Endodermal cell (in vitro differentiated cells): ENCODE measurements around the gene OCRL. TPM values are rescaled to one million over a fixed set of nuclear protein-coding genes. Genes with fewer than 3 reads are reported as not detected.

Experiments
- DNase-seq: peaks from one replicate; pipeline ENCODE4 v3.0.0-alpha.2; 2017
- H3K27ac ChIP-seq: 2 replicates; pipeline ENCODE4 v1.5.1; 2013; ENCODE audit warnings: mild to moderate bottlenecking, low read depth, low read length, moderate library complexity
- H3K27me3 ChIP-seq: 2 replicates; pipeline ENCODE4 v1.6.1; 2013; ENCODE audit warnings: mild to moderate bottlenecking, low read length, moderate library complexity; ENCODE audit not compliant: insufficient read depth, control insufficient read depth, poor library complexity, severe bottlenecking
- H3K36me3 ChIP-seq: 2 replicates; pipeline ENCODE4 v1.7.0; 2013; ENCODE audit warnings: mild to moderate bottlenecking, low read length, moderate library complexity; ENCODE audit not compliant: control insufficient read depth, insufficient read depth
- H3K4me1 ChIP-seq: one replicate; pipeline ENCODE4 v1.7.0; 2013; ENCODE audit warnings: low read length; ENCODE audit not compliant: control insufficient read depth, insufficient read depth
- H3K4me3 ChIP-seq: 2 replicates; pipeline ENCODE4 v1.5.1; 2013; ENCODE audit warnings: mild to moderate bottlenecking, low read length, moderate library complexity
- H3K9ac ChIP-seq: 2 replicates; pipeline ENCODE4 v1.6.1; 2013; ENCODE audit warnings: mild to moderate bottlenecking, low read length, moderate library complexity; ENCODE audit not compliant: poor library complexity, severe bottlenecking; ENCODE audit errors: extremely low read depth
- H3K9me3 ChIP-seq: 2 replicates; pipeline ENCODE4 v1.6.1; 2013; ENCODE audit warnings: mild to moderate bottlenecking, low read length, moderate library complexity; ENCODE audit not compliant: control insufficient read depth
- H3K27ac Mint-ChIP-seq: 2 replicates; pipeline ENCODE4 v1.8.0; 2020; ENCODE audit warnings: mixed read lengths
- H3K27me3 Mint-ChIP-seq: 2 replicates; pipeline ENCODE4 v1.8.0; 2021; ENCODE audit warnings: mild to moderate bottlenecking, mixed read lengths; ENCODE audit not compliant: insufficient read depth
- H3K36me3 Mint-ChIP-seq: 2 replicates; pipeline ENCODE4 v1.8.0; 2020; ENCODE audit warnings: low read depth, mixed read lengths
- H3K4me1 Mint-ChIP-seq: 2 replicates; pipeline ENCODE4 v1.8.0; 2020; ENCODE audit warnings: mixed read lengths
- H3K4me3 Mint-ChIP-seq: 2 replicates; pipeline ENCODE4 v1.8.0; 2020; ENCODE audit warnings: mild to moderate bottlenecking, moderate library complexity, mixed read lengths
- H3K9me3 Mint-ChIP-seq: 2 replicates; pipeline ENCODE4 v1.8.0; 2020; ENCODE audit warnings: mild to moderate bottlenecking, mixed read lengths
- CTCF ChIP-seq: fragments of 200-600 bp; sonication (generic); conservative IDR thresholded peaks from 2 replicates; pipeline ENCODE4 v1.5.0; 2021; ENCODE audit warnings: antibody characterized with exemption, mild to moderate bottlenecking
- WGBS, 2 experiments: methylation state at CpG; one replicate each; pipeline versions ENCODE4 v1.1.5 to v1.1.7; 2013; ENCODE audit warnings: missing lambda C conversion rate in 2 of 2, mixed read lengths in 1 of 2; ENCODE audit not compliant: insufficient coverage in 1 of 2, insufficient read length in 1 of 2; 5-methylcytosine and 5-hydroxymethylcytosine counted together
- total RNA-seq, 2 donors: library from RNA; stranded (reverse); fragmentation: NEBNext Ultra II Directional in 1 of 2; extraction: Animal tissue kit (Norgen Biotek cat#: 25700) in 1 of 2; gene quantifications; 2 replicates in 1 of 2; 3 replicates in 1 of 2; pipeline ENCODE4 v1.2.1, GENCODE V29; 2021

Gene OCRL
- total RNA-seq, 2 donors from 2014 or later = 14.2 to 27.0 TPM

DNA sequence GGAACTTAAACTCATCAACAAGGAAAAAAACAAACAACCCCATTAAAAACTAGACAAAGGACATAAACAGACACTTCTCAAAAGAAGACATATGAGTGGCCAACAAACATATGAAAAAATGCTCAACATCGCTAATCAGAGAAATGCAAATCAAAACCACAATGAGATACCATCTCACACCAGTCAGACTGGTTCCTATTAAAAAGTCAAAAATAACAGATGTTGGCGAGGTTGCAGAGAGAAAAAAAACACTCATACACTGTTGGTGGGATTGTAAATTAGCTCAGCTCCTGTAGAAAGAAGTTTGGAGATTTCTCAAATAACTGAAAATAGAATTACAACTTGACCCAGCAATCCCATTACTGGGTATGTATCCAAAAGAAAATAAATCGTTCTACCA lies 86.0 kb downstream of the OCRL start:
- Mint-ChIP-seq H3K36me3 (no peaks in the 10 kb centered on the region), H3K4me1 (no peaks in the 10 kb centered on the region), H3K27me3 (peaks cover 2% of the 10 kb centered on the region), H3K9me3 (peaks cover 2% of the 10 kb centered on the region), H3K4me3 (no peak overlapping the region), H3K27ac (no peak overlapping the region)
- TF ChIP-seq CTCF = no peak
- Histone ChIP-seq H3K4me1 (no peaks in the 10 kb centered on the region), H3K27me3 (no peaks in the 10 kb centered on the region), H3K9ac (no peak overlapping the region), H3K9me3 (no peaks in the 10 kb centered on the region), H3K36me3 (no peaks in the 10 kb centered on the region), H3K4me3 (no peak overlapping the region), H3K27ac (no peak overlapping the region)
- DNase-seq = no peak
- WGBS, 2 experiments = 60 to 100% methylated on average over 1 of the region's 3 CpGs

DNA sequence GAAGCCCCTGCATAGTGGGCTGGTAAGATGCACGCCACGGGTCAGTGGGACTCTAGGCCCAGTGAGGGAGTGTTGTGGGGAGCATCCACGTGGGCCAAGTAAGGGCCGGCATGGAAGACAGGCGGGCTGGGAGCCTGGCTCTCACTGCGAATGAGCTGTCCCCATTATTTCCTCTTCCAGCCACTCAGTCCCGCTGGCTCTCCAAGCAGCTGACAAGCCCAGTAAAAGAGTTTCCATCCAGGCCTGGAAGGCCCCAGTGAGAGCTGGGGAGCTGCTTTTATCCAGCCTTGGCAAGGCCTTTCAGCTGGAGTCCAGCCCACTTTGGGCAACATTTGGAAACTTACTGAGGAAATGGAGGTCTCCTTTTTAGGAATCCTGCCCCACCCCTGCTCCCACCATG lies 89.8 kb downstream of the OCRL start:
- Histone ChIP-seq H3K4me1 (no peaks in the 10 kb centered on the region), H3K9ac (no peak overlapping the region), H3K36me3 (no peaks in the 10 kb centered on the region), H3K27me3 (no peaks in the 10 kb centered on the region), H3K9me3 (no peaks in the 10 kb centered on the region), H3K27ac (no peak overlapping the region), H3K4me3 (no peak overlapping the region)
- 93% methylated on average over 7 of the region's 7 CpGs; no CpG with 5 or more reads in 1 of the 2 experiments for WGBS, 2 experiments
- H3K36me3 Mint-ChIP-seq = no peaks in the 10 kb centered on the region
- peaks cover 2% of the 10 kb centered on the region for H3K27me3 Mint-ChIP-seq
- peaks cover 2% of the 10 kb centered on the region for H3K9me3 Mint-ChIP-seq
- H3K4me3 Mint-ChIP-seq = no peak overlapping the region
- H3K27ac Mint-ChIP-seq = no peak overlapping the region
- no peak for DNase-seq
- no peak for TF ChIP-seq CTCF
- H3K4me1 Mint-ChIP-seq = no peaks in the 10 kb centered on the region

DNA sequence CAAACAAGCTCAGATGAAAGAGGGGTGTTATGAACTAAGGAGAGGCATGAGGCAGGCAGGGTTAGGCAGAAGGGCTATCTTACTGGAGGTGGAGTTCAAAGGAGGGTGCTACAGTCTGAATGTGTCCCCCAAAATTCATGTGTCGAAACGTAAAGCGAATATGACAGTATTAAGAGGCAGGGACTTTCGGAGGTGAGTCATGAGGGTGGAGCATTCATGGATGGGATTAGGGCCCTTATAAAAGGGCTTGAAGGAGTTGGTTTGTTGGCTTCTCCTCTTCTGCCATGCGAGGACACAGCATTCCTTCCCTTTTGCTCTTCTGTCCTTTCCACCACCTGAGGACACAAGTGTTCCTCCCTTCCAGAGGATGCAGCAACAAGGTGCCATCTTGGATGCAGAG lies 91.8 kb downstream of the OCRL start:
- Mint-ChIP-seq H3K4me3 (no peak overlapping the region), H3K4me1 (no peaks in the 10 kb centered on the region), H3K36me3 (no peaks in the 10 kb centered on the region), H3K27ac (no peak overlapping the region), H3K27me3 (peaks cover 2% of the 10 kb centered on the region), H3K9me3 (peaks cover 2% of the 10 kb centered on the region)
- Histone ChIP-seq H3K27ac (no peak overlapping the region), H3K36me3 (no peaks in the 10 kb centered on the region), H3K4me3 (no peak overlapping the region), H3K9ac (no peak overlapping the region), H3K27me3 (no peaks in the 10 kb centered on the region), H3K4me1 (no peaks in the 10 kb centered on the region), H3K9me3 (no peaks in the 10 kb centered on the region)
- WGBS, 2 experiments = 84% methylated on average over 5 of the region's 5 CpGs; no CpG with 5 or more reads in 1 of the 2 experiments
- DNase-seq = no peak
- TF ChIP-seq CTCF = no peak
